Mammary epithelial cell (primary cell): ENCODE data around the gene JAK1.

Source experiments
- EZH2 ChIP-seq: IDR thresholded peaks from 2 replicates; pipeline ENCODE4 v1.6.1; 2012; ENCODE audit warnings: low read length, inconsistent platforms, borderline replicate concordance
- TF ChIP-seq, protein P1 (sequence below), 2 donors: IDR thresholded peaks in 1 of 2; conservative IDR thresholded peaks in 1 of 2; 2 replicates each; pipeline ENCODE4 v1.5.1; 2011 to 2012; ENCODE audit warnings: inconsistent platforms in 2 of 2, low read length in 2 of 2, mild to moderate bottlenecking in 2 of 2, control low read depth in 1 of 2, low read depth in 1 of 2; ENCODE audit not compliant: insufficient read depth in 1 of 2; ENCODE audit errors: extremely low read depth in 1 of 2

DNA sequence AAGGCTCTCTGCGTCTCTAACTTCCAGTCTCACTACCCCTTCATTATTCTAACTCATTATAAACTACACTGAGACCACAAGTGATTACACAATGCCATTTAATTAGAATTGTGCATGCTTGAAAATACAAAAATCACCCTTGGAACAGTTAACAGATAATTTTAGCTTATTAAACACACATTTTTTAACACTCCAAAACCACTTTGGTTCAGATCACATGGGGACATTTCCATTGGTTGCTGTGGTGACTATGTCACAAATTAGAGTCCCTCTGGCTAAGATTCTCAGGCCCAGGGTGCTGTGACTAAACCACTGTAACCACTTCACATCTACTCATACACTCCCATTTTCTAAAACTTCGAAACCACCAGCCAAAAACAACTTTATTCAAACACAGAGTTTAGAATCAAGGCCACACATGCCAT is 43.0 kb downstream of the JAK1 start:
- TF ChIP-seq EZH2 = no peak
- TF ChIP-seq, protein P1, sequence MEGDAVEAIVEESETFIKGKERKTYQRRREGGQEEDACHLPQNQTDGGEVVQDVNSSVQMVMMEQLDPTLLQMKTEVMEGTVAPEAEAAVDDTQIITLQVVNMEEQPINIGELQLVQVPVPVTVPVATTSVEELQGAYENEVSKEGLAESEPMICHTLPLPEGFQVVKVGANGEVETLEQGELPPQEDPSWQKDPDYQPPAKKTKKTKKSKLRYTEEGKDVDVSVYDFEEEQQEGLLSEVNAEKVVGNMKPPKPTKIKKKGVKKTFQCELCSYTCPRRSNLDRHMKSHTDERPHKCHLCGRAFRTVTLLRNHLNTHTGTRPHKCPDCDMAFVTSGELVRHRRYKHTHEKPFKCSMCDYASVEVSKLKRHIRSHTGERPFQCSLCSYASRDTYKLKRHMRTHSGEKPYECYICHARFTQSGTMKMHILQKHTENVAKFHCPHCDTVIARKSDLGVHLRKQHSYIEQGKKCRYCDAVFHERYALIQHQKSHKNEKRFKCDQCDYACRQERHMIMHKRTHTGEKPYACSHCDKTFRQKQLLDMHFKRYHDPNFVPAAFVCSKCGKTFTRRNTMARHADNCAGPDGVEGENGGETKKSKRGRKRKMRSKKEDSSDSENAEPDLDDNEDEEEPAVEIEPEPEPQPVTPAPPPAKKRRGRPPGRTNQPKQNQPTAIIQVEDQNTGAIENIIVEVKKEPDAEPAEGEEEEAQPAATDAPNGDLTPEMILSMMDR (conservative IDR thresholded peaks at IDR 0.05 in 1 of 2, IDR thresholded peaks at IDR 0.05 in 1 of 2; ENCODE audit: extremely low read depth in 1 of 2, insufficient read depth in 1 of 2, low read depth in 1 of 2, low read length in 2 of 2) = no peak
